GM12864 (cell line): Measurements from ENCODE around the gene CTAGE9.
"Not testable (repeated sequence)": the region's sequence is repeated elsewhere in the genome, so short reads cannot be mapped to it uniquely, and the experiment has no call there.

Source experiments
- DNase-seq: peaks from one replicate; pipeline ENCODE4 v3.0.0-alpha.2; 2011; ENCODE audit warnings: low read depth
- H3K4me3 ChIP-seq: 2 replicates; pipeline ENCODE4 v1.5.1; 2011; ENCODE audit warnings: mild to moderate bottlenecking, low read depth, low read length, control low read depth
- TF ChIP-seq, protein P1 (sequence below): IDR thresholded peaks from 2 replicates; pipeline ENCODE4 v1.5.1; 2011; ENCODE audit warnings: low read depth, mild to moderate bottlenecking, moderate library complexity, low read length, control low read depth, inconsistent platforms; ENCODE audit errors: missing control alignments

CTAGE9 gene

DNA sequence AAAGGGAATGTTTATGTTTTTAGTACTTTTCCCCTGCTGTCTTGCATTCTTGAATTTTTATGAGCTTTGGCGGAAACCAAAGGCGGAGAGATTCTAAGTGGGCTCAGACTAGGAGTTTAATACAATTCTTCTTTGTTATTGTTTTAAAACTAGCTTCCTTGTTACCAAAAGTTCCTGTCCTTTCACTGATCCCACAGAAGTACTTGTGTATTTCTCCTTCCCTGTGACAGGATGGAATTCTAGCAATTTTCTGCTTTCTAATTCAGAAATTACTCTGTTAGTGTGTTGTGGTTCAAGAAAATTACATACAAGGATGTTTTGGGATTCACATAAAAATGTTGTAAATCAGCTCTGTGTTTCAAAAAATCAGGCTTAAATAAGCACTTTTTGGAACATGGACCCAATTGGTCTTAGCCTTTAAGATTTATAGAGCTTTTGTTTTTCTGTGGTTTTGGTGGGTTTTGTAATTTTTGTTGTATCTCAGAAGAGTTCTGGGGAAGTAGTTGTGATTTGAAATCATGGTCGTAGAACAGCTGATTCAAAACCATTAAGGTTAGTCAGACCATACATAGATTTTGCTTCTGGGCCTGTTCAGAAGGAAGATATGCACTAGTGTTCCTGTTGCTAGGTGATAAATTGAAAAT lies 17.6 kb upstream of the CTAGE9 start:
- no peak overlapping the region for H3K4me3 ChIP-seq
- TF ChIP-seq, protein P1, sequence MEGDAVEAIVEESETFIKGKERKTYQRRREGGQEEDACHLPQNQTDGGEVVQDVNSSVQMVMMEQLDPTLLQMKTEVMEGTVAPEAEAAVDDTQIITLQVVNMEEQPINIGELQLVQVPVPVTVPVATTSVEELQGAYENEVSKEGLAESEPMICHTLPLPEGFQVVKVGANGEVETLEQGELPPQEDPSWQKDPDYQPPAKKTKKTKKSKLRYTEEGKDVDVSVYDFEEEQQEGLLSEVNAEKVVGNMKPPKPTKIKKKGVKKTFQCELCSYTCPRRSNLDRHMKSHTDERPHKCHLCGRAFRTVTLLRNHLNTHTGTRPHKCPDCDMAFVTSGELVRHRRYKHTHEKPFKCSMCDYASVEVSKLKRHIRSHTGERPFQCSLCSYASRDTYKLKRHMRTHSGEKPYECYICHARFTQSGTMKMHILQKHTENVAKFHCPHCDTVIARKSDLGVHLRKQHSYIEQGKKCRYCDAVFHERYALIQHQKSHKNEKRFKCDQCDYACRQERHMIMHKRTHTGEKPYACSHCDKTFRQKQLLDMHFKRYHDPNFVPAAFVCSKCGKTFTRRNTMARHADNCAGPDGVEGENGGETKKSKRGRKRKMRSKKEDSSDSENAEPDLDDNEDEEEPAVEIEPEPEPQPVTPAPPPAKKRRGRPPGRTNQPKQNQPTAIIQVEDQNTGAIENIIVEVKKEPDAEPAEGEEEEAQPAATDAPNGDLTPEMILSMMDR: no peak
- no peak for DNase-seq

DNA sequence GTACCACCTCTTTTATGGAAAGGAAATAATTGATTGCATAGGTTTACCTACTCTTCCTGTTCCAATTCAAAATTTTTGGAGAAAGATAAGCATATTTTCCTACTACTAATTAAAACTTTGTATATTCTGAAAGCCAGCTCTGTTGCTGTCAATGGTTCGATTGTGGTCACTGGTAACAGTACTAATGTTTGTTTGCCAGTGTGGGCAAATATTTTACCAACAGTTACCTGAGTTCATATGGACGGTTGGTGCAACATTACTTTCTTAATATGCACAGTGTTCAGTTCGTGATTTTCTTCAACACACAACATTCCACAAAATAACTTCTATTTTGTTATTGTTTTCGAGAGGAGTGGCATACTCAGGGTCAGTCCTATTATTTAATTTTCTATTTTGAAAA lies 17.1 kb upstream of the CTAGE9 start:
- TF ChIP-seq, protein P1: no peak
- no peak for DNase-seq
- H3K4me3 ChIP-seq: no peak overlapping the region

DNA sequence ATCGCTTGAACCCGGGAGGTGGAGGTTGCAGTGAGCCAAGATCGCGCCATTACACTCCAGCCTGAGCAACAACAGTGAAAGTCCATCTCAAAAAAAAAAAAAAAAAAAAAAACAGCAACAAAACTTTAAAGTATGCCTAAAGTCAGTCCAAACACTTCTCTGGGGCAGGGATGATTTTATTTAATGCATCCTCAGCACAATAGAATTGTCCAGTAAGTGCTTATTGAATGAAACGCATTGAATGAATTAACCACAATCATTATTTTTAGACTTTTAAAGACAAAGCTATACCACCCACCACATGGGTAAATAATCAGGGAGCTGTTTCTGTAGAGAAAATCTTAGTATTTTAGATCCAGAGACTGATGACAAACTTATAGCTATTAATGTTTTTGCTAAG lies 16.6 kb upstream of the CTAGE9 start:
- H3K4me3 ChIP-seq: no peak overlapping the region
- DNase-seq: no peak
- TF ChIP-seq, protein P1: no peak

DNA sequence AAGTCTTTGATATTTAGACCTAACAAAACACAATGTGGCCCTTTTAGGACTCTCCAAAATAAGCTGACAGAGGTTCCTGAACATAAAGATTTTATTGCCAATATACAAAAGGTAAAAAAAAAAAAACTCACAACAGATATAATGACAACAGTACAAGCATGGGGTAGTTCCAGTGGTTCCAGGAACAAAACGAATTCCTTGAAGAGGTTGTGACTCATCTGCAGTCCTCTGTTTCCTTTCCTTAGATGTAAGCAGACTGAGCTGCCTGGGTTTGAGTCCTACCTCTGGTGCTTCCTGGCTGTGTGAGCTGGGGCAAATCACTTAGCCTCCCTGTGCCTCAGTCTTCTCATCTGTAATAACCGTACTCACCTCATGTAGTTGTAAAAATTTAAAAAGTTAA lies 13.3 kb upstream of the CTAGE9 start:
- no peak overlapping the region for H3K4me3 ChIP-seq
- TF ChIP-seq, protein P1: no peak
- DNase-seq: no peak

DNA sequence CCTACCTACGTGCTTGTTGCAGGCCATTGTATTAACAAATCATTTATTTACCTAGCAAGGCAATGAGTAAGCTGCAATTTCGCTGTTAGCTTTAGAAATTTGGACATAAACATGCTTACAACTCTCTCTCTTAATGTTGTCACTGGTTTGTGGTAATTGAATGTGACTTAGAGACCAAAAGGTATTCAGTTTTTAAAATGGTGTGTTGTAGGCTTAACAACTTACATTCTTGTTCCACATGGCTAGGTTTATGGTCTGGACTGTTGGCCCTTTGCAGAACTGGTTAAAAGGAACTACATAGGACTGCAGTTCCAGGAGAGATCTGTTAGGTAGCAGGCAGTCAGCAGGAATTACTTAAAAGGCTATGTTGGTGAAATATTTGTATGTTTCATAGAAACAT lies 10.3 kb upstream of the CTAGE9 start:
- TF ChIP-seq, protein P1: no peak
- no peak overlapping the region for H3K4me3 ChIP-seq
- no peak for DNase-seq

DNA sequence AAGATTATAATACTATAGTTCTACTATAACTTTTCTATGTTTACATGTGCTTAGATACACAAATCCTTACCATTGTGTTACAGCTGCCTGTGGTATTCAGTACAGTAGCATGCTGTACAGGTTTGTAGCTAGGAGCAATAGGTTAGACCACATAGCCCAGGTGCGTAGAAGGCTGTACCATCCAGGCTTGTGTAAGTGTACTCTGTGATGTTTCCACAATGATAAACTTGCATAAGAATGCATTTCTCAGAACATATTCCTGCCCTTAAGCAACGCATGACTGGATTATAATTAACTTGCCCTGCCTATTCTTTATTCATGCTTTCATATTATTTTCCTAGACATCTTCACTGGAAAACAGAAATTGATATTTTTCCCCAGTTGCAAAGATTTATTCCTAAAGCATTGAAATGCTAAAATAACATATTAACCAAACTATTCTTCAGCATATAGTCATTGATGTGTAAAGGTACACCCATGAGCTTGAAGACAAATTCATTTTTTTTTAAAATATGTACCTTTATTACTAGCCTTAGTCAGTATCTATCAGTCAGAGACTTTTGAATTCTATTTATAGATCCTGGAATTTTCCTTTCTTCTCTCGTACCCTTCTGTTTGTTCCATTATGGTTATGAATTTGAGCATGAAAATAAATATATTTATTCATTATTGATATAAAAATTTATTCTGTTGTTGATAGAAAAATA lies 7.2 kb upstream of the CTAGE9 start:
- DNase-seq: no peak
- TF ChIP-seq, protein P1: no peak
- H3K4me3 ChIP-seq: no peak overlapping the region

DNA sequence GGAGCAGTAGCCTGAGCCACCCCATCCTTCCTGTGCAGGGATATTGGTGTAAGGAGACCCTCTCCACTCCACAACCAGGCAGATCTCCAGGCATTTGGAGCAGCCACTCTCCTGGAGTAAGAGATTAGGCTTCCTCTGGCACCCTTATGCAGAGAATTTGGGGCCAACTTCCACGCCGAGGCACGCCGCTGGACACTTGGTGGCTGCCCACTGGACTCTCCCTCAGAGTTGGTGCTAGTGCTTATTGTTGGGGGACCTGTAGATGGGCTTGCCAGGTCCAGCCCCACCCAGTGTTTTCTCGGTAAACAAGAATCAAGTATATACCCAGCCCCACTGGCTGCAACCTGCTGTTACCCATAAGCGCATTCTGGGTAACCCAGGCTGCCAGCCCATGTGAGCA lies 4.8 kb upstream of the CTAGE9 start:
- H3K4me3 ChIP-seq, DNase-seq: not testable (repeated sequence)

DNA sequence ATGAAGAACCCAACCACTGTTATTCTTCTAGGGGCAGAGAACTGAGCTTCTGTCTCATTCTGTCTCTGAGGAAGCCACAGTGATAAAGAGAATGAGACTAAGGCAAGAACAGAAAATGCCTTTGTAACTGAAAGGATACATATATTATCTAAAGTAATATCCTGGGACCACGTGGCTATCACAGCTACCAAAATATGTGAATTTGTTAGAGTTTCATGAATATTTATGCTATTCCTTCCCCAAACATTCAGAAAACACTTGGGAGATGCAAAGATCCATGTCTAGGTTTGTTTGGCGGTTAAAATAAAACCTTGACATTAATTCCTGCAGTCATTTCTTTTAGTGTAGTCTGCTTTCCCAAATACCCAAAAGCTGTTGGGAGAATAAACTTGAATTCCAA lies 6.9 kb downstream of the CTAGE9 start:
- H3K4me3 ChIP-seq, DNase-seq: not testable (repeated sequence)

DNA sequence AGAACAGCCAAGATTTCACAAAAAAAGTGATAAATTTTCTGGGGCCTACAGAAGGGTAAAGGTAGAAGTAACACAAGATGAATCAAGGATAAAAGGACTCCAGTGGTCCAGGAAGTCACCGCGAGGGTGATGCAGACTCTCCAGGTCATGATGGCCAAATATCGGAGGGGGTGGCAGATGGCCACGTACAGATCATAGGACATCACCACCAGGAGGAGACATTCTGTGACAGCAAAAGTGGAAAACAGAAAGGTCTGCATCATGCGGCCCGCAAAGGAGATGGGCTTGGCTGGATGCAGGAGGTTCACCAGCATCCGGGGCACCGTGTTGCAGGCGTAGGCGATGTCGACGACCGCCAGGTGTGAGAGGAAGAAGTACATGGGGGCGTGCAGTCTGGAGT lies 10.0 kb downstream of the CTAGE9 start:
- not testable (repeated sequence) for DNase-seq, H3K4me3 ChIP-seq
